ENCODE data around the gene AARS2.

- TF ChIP-seq POLR2A (IDR thresholded peaks at IDR 0.05; ENCODE audit: low read depth, low read length) (no peak), POLR2AphosphoS5 (IDR thresholded peaks at IDR 0.05; ENCODE audit: low read depth, low read length) (no peak), TAF1 (IDR thresholded peaks at IDR 0.05; ENCODE audit: low read depth, low read length) (no peak), POU2F2 (IDR thresholded peaks at IDR 0.05; ENCODE audit: low read depth, low read length) (no peak), SPI1 (IDR thresholded peaks at IDR 0.05; ENCODE audit: low read depth, low read length) (no peak), PAX5 (IDR thresholded peaks at IDR 0.05; ENCODE audit: insufficient read depth, low read length, severe bottlenecking) (no peak)
These were observed 26.4 kb downstream of the AARS2 start for GRCh38 chr6:44286747-44287146.

Data from GM12891 (cell line).